B cell (primary cell): Measurements from ENCODE around the gene RBM4B. TPM values are rescaled to one million over a fixed set of nuclear protein-coding genes. Genes with fewer than 3 reads are reported as not detected.

Experiments
- ATAC-seq: fragments of 200-7000 bp; cut with Tn5 transposase; one replicate; pipeline ENCODE4 v1.10.0; 2021; ENCODE audit warnings: low read depth, mild to moderate bottlenecking, moderate number of reproducible peaks, moderate library complexity
- CTCF ChIA-PET: fragments of 350-600 bp; sonication (Branson Sonifier 250); formaldehyde crosslinking; loops from one replicate; lab custom pipeline; 2021; ENCODE audit warnings: antibody characterized with exemption, inconsistent platforms; lab: Charles Lee
- POLR2A ChIA-PET: fragments of 350-600 bp; sonication (Branson Sonifier 250); formaldehyde crosslinking; loops from one replicate; lab custom pipeline; 2021; ENCODE audit warnings: antibody characterized with exemption; lab: Charles Lee
- DNase-seq: peaks from one replicate; pipeline ENCODE4 v3.0.0; 2013
- H2AFZ ChIP-seq: 2 replicates; pipeline ENCODE4 v1.6.1; 2012; ENCODE audit warnings: mild to moderate bottlenecking, low read depth, low read length; ENCODE audit not compliant: insufficient read depth, poor library complexity, severe bottlenecking
- H3K27ac ChIP-seq, 2 donors: 1 replicate in 1 of 2; 2 replicates in 1 of 2; pipeline ENCODE4 v1.5.1; 2012 to 2013; ENCODE audit warnings: low read length in 2 of 2, mild to moderate bottlenecking in 2 of 2, moderate library complexity in 1 of 2
- H3K27me3 ChIP-seq, 4 experiments: fragments of 200-600 bp in 1 of 4; sonication (generic) in 1 of 4; replicated peaks in 1 of 4; 1 replicate in 2 of 4; 2 replicates in 2 of 4; pipeline versions ENCODE4 v1.6.1 to v1.7.0; 2013 to 2016; ENCODE audit warnings: low read length in 3 of 4, mild to moderate bottlenecking in 2 of 4, mixed read lengths in 1 of 4, moderate library complexity in 1 of 4; ENCODE audit not compliant: insufficient read depth in 4 of 4, control insufficient read depth in 3 of 4; ENCODE audit errors: control extremely low read depth in 1 of 4
- H3K36me3 ChIP-seq, 2 experiments: replicated peaks in 1 of 2; 1 replicate in 1 of 2; 2 replicates in 1 of 2; pipeline versions ENCODE4 v1.6.1 to v1.7.1; 2013; ENCODE audit warnings: low read length in 1 of 2; ENCODE audit not compliant: insufficient read depth in 2 of 2, control insufficient read depth in 1 of 2; ENCODE audit errors: control extremely low read depth in 1 of 2, extremely low read depth in 1 of 2
- H3K4me1 ChIP-seq, 2 donors: fragments of 200-600 bp in 1 of 2; sonication (generic) in 1 of 2; 1 replicate in 1 of 2; 2 replicates in 1 of 2; pipeline versions ENCODE4 v1.5.1 to v1.6.1; 2013 to 2017; ENCODE audit warnings: low read length in 2 of 2; ENCODE audit not compliant: control insufficient read depth in 2 of 2, insufficient read depth in 2 of 2
- H3K4me2 ChIP-seq: replicated peaks from 2 replicates; pipeline ENCODE3; 2012; ENCODE audit warnings: mild to moderate bottlenecking, low read depth, low read length; ENCODE audit not compliant: poor library complexity, severe bottlenecking
- H3K4me3 ChIP-seq, 5 experiments: fragments of 200-600 bp in 1 of 5; sonication (generic) in 1 of 5; 1 replicate in 3 of 5; 2 replicates in 2 of 5; pipeline versions ENCODE4 v1.5.1 to v1.7.0; 2011 to 2016; ENCODE audit warnings: low read length in 4 of 5, mild to moderate bottlenecking in 4 of 5, low read depth in 2 of 5, control low read depth in 1 of 5, moderate library complexity in 1 of 5; ENCODE audit not compliant: insufficient read depth in 1 of 5; ENCODE audit errors: control extremely low read depth in 1 of 5, extremely low read depth in 1 of 5
- H3K79me2 ChIP-seq: fragments of 200-600 bp; sonication (generic); one replicate; pipeline ENCODE4 v1.6.0; 2016; ENCODE audit warnings: low read length; ENCODE audit not compliant: control insufficient read depth, insufficient read depth
- H3K9ac ChIP-seq: fragments of 200-600 bp; sonication (generic); 2 replicates; pipeline ENCODE4 v1.6.1; 2017; ENCODE audit warnings: mild to moderate bottlenecking, low read length, moderate library complexity
- H3K9me3 ChIP-seq, 3 donors: one replicate each; pipeline versions ENCODE4 v1.6.1 to v1.7.1; 2013; ENCODE audit warnings: low read length in 2 of 3; ENCODE audit not compliant: control insufficient read depth in 2 of 3, insufficient read depth in 1 of 3; ENCODE audit errors: control extremely low read depth in 1 of 3
- H4K20me1 ChIP-seq: 2 replicates; pipeline ENCODE4 v1.6.0; 2012; ENCODE audit warnings: mild to moderate bottlenecking, low read length; ENCODE audit not compliant: insufficient read depth, control insufficient read depth, poor library complexity, severe bottlenecking
- H3K27ac Mint-ChIP-seq: one replicate; pipeline ENCODE4 v1.8.0; 2021; ENCODE audit warnings: mixed read lengths
- H3K27me3 Mint-ChIP-seq: one replicate; pipeline ENCODE4 v1.8.0; 2021; ENCODE audit warnings: mixed read lengths
- H3K4me1 Mint-ChIP-seq: one replicate; pipeline ENCODE4 v1.8.0; 2021; ENCODE audit warnings: mixed read lengths
- H3K4me3 Mint-ChIP-seq: one replicate; pipeline ENCODE4 v1.8.0; 2021; ENCODE audit warnings: mixed read lengths
- H3K9me3 Mint-ChIP-seq: one replicate; pipeline ENCODE4 v1.8.0; 2022; ENCODE audit warnings: mixed read lengths; ENCODE audit not compliant: insufficient read depth
- EZH2 ChIP-seq: IDR thresholded peaks from 2 replicates; pipeline ENCODE4 v1.6.1; 2012; ENCODE audit warnings: borderline replicate concordance, low read depth, mild to moderate bottlenecking, moderate library complexity, low read length; ENCODE audit not compliant: insufficient read depth, poor library complexity, severe bottlenecking
- WGBS: methylation state at CpG from one replicate; pipeline ENCODE4 v1.1.5; 2013; ENCODE audit warnings: missing lambda C conversion rate; ENCODE audit not compliant: insufficient coverage; 5-methylcytosine and 5-hydroxymethylcytosine counted together
- intact Hi-C: fragments of 100-400 bp; cut with micrococcal nuclease; formaldehyde crosslinking; loops from one replicate; pipeline ENCODE4 v1.10.0; 2022
- polyA plus RNA-seq: library from polyadenylated mRNA; depleted of rRNA; stranded (reverse); fragments of >200 nt; gene quantifications from 2 replicates; pipeline ENCODE4 v1.2.3, GENCODE V29; 2012
- total RNA-seq, 2 donors: library from RNA; stranded (reverse); fragments of 120-200 nt in 1 of 2; gene quantifications; 1 replicate in 1 of 2; 2 replicates in 1 of 2; pipeline versions ENCODE4 v1.2.3 to v1.2.4, GENCODE V29; 2013 to 2022
- TF ChIP-seq, protein P1 (sequence below): fragments of 200-600 bp; IDR thresholded peaks from one replicate; pipeline ENCODE4 v1.8.0; 2022; ENCODE audit warnings: antibody characterized with exemption, mild to moderate bottlenecking

RBM4B gene
- total and polyA plus RNA-seq, 2 donors (not counting 1 experiment from before 2014, with no cell fraction given): 33.2 to 61.3 TPM

DNA sequence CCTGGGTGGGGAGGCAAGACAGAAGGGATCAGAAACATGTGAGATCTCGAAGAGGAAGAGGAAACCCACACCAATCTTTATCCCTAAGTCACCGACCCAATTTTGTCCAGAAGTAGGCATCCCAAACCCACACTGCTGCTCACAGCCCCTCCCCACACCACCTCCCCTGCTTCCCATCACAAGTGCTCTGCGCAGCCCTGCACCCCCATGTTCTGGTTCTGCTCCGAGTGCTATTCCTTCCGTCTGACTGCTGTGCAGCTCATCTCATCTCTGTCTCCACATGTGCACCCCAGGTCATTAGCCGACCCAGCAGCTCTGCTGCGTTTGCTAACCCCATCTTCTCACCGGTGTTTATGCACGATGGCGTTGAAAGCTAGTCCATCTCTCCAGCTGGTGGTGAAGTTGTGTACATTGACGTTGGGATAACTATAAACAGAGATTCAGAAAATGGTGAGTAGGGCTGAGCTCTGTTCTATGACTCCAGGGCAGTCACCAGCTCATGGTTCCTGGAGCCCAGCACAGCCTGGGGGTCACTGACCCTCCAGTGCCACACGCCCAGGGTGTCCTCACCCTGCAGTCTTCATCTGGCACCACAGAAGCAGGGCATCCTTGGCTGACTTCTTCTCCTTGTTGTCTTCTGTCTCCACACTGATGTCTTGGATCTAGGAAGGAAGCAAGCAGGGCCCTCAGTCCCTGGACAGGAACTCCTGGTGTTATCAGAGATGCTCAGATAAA is 36.2 kb upstream of the RBM4B start:
- Mint-ChIP-seq H3K27ac (no peak overlapping the region), H3K27me3 (peaks cover 20% of the 10 kb centered on the region), H3K4me3 (no peak overlapping the region), H3K4me1 (no peaks in the 10 kb centered on the region), H3K9me3 (no peaks in the 10 kb centered on the region)
- H3K4me1 ChIP-seq: no peaks in the 10 kb centered on the region
- no peak overlapping the region for H3K4me3 ChIP-seq
- no peaks in the 10 kb centered on the region for H4K20me1 ChIP-seq
- H3K36me3 ChIP-seq: no peaks in the 10 kb centered on the region
- H3K79me2 ChIP-seq: no peaks in the 10 kb centered on the region
- DNase-seq: no peak
- intact Hi-C loops: no loop called here
- ATAC-seq: no peak
- H3K9me3 ChIP-seq: no peaks in the 10 kb centered on the region
- H3K4me2 ChIP-seq: no peak overlapping the region
- ChIA-PET CTCF (interaction anchor here (1.2 kb wide), 1 partner anchor 19 kb away, joined by 4 read pairs; no protein-coding TSS in a partner anchor), POLR2A (no interaction called here)
- H3K27ac ChIP-seq: no peak overlapping the region
- H3K9ac ChIP-seq: no peak overlapping the region
- TF ChIP-seq, protein P1, sequence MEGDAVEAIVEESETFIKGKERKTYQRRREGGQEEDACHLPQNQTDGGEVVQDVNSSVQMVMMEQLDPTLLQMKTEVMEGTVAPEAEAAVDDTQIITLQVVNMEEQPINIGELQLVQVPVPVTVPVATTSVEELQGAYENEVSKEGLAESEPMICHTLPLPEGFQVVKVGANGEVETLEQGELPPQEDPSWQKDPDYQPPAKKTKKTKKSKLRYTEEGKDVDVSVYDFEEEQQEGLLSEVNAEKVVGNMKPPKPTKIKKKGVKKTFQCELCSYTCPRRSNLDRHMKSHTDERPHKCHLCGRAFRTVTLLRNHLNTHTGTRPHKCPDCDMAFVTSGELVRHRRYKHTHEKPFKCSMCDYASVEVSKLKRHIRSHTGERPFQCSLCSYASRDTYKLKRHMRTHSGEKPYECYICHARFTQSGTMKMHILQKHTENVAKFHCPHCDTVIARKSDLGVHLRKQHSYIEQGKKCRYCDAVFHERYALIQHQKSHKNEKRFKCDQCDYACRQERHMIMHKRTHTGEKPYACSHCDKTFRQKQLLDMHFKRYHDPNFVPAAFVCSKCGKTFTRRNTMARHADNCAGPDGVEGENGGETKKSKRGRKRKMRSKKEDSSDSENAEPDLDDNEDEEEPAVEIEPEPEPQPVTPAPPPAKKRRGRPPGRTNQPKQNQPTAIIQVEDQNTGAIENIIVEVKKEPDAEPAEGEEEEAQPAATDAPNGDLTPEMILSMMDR: no peak
- TF ChIP-seq EZH2: no peak
- H2AFZ ChIP-seq: no peak overlapping the region
- peaks cover 0 to 8% (median 0%) of the 10 kb centered on the region in 4 experiments for H3K27me3 ChIP-seq
- WGBS: 72% methylated on average over 5 of the region's 12 CpGs

DNA sequence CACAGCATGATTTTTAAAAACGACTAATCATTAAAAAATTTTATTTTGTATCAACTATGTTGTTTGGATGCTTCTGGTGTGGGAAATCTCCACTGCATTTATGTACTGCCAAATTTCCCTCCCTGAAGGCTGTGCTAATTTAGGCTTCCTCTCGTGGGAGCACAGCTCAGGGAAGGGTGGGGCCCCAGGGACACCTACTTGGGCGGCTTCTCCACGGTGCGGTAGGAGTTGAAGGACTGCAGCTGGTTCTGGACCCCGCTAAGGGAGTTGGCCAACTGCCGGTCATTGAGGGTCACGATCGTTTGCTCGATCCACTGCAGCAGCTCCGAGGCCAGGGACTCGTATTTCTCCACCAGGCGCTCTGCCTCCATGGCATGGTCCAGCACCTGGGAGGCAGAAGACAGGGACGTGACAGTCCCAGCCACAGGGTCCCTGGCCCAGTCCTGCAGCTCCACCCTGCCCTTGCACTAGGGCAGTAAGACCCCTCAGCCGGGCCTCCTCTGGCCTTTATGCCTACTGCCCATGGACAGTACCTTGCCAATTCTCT is 32.8 kb upstream of the RBM4B start:
- Mint-ChIP-seq H3K4me1 (no peaks in the 10 kb centered on the region), H3K27me3 (peaks cover 12% of the 10 kb centered on the region), H3K4me3 (no peak overlapping the region), H3K9me3 (no peaks in the 10 kb centered on the region), H3K27ac (no peak overlapping the region)
- H3K4me1 ChIP-seq: no peaks in the 10 kb centered on the region
- intact Hi-C loops: no loop called here
- no peaks in the 10 kb centered on the region for H3K79me2 ChIP-seq
- no peak overlapping the region for H3K27ac ChIP-seq
- no peak overlapping the region for H3K4me3 ChIP-seq
- no peaks in the 10 kb centered on the region for H4K20me1 ChIP-seq
- ChIA-PET POLR2A (no interaction called here), CTCF (interaction anchor here (1.0 kb wide), 1 partner anchor 15 kb away, joined by 3 read pairs; no protein-coding TSS in a partner anchor)
- DNase-seq (no peak), ATAC-seq (no peak)
- TF ChIP-seq EZH2: no peak
- TF ChIP-seq, protein P1: no peak
- H3K36me3 ChIP-seq: no peaks in the 10 kb centered on the region
- H3K4me2 ChIP-seq: no peak overlapping the region
- 80% methylated on average over 13 of the region's 15 CpGs for WGBS
- no peak overlapping the region for H2AFZ ChIP-seq
- H3K9ac ChIP-seq: no peak overlapping the region
- peaks cover 0 to 4% (median 0%) of the 10 kb centered on the region in 4 experiments for H3K27me3 ChIP-seq
- no peaks in the 10 kb centered on the region for H3K9me3 ChIP-seq
